ENCODE results near the gene PNMA3.
"Not testable (repeated sequence)": the region's sequence is repeated elsewhere in the genome, so short reads cannot be mapped to it uniquely, and the experiment has no call there.

PNMA3 gene, protein sequence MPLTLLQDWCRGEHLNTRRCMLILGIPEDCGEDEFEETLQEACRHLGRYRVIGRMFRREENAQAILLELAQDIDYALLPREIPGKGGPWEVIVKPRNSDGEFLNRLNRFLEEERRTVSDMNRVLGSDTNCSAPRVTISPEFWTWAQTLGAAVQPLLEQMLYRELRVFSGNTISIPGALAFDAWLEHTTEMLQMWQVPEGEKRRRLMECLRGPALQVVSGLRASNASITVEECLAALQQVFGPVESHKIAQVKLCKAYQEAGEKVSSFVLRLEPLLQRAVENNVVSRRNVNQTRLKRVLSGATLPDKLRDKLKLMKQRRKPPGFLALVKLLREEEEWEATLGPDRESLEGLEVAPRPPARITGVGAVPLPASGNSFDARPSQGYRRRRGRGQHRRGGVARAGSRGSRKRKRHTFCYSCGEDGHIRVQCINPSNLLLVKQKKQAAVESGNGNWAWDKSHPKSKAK

DNA sequence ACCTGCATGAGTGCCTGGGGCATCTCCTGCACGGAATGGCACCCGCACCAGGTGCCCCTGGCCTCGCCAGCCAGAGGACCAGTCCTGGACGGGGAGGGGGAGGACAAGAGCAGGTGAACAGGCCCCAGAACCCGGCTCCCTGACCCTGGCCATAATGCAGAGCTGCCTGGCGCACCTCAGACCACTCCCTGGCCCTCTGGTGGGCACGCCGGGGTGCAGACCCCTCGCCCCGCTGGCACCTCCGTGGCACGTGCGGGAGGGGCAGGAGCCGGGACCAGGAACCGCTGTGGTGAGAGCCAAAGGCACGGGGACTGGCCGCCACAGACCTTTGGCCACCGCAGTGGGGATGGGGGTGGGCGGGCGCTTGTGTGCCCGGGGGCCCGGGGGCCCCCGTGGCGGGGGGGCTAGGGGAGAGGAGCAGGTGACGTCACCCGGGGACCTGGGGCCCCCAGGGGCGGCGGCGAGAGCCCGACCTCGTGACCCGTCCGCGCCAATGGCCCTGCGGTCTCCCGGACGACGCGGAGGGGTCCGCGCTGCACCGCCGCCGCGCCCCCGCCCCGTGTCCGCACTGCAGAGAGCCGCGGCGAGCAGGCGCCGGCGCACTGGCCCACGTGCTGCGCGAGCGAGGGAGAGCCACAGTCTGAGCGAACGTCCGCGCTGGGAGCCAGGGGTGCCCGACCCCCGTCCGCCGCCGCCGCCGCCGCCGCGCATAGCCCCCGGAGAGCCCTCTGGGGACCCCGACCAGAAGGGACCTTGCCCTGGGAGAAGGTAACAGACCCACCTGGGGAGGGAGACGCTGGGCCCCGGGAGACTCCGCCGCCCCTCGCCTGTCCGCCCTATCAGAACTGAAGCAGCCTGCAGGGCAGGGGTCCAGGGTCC is at the start of gene PNMA3:
PNMA3 (plus strand) TSS at position 600 of the 879 bp plus-strand sequence. CDS start 586 bp downstream, outside the sequence.
- DNase-seq (ENCODE audit: low read depth in 2 of 2): no peak

DNA sequence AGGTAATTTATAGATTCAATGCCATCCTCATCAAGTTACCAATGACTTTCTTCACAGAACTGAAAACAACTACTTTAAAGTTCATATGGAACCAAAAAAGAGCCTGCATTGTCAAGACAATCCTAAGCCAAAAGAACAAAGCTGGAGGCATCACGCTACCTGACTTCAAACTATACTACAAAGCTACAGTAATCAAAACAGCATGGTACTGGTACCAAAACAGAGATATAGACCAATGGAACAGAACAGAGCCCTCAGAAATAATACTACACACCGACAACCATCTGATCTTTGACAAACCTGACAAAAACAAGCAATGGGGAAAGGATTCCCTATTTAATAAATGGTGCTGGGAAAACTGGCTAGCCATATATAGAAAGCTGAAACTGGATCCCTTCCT is 39.1 kb upstream of the PNMA3 start:
- DNase-seq (ENCODE audit: low read depth in 2 of 2): not testable (repeated sequence)

DNA sequence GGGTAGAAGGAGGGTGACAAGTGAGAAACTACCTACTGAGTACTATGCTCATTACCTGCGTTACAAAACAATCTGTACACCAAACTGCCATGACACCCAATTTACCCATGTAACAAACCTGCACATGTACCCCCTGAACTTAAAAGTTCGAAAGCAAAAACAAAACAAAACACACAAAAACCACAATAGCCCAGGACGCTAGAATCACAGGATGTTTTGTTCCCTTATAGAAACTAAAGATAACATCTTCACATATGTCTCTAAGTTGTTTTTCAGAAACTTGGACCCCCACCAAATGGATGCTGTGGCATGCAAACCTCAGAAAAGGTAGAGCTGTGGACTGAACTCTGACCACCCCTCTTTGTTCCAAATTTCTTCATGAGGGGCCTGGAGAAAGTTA is 37.1 kb upstream of the PNMA3 start:
- DNase-seq (ENCODE audit: low read depth in 2 of 2): no peak

DNA sequence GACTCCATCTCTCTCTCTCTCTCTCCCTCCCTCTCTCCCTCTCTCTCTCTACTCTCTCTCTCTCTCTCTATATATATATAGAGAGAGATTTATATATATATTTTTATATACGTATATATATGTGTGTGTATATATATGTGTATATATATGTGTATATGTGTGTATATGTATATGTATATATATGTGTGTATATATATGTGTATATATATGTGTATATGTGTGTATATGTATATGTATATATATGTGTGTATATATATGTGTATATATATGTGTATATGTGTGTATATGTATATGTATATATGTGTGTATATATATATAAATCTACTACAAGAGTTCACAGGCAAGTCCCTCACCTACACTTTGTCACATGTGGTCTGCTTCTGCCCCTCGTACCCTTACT is 29.8 kb upstream of the PNMA3 start:
- DNase-seq (ENCODE audit: low read depth in 2 of 2): not testable (repeated sequence)

DNA sequence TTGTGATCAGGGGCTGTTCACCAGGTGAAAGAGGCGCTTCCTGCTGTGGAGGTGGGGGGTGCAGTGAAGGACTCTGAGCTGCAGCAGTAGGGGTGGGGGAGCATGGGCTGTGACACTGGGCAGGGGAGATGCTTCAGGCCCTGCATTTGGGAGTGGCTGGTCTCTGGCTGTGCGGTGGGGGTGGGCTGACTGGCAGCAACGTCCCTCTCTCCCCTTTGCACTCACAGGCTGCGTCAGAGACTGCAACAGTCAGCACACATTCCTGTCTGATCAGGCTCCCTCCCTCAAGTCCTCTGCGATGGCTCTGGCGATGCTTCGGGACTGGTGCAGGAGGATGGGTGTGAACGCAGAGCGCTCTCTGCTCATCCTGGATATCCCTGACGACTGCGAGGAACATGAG is 27.8 kb upstream of the PNMA3 start:
- DNase-seq (ENCODE audit: low read depth in 2 of 2): not testable (repeated sequence)

DNA sequence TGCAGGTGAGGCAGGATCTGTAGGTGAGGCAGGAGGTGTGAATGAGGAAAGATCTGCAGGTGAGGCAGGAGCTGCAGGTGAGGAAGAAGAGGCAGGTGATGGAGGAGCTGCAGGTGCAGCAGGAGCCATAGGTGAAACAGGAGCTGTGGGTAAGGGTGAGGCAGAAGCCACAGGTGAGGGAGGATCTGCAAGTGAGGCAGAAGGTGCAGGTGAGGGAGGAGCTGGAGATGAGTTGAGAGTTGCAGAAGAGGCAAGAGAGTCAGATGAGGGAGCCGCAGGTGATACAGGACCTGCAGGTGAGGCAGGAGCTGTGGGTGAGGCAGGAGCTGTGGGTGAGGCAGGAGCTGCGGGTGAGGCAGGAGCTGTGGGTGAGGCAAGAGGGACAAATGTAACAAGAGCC is 27.1 kb upstream of the PNMA3 start:
- no peak for DNase-seq (ENCODE audit: low read depth in 2 of 2)

DNA sequence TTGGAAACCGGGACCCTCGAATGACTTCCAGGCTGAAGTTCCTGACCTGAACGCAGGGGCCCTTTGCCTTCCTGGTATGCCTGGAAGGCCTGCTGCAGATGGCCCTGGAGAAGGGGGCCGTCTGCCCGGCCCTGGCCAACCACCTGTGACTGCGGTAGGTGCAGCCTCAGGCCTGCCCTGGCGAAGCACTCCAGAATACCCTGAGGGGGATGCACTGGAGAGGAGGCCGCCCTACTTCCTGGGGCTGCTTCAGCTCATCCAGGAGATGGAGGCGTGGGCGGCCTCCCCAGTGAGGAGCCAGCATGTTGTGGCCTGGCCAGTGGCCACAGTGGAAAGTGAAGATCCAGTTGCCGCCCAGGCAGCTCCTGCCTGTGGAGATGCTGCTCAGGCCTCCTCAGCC is 26.4 kb upstream of the PNMA3 start:
- no peak for DNase-seq (ENCODE audit: low read depth in 2 of 2)

DNA sequence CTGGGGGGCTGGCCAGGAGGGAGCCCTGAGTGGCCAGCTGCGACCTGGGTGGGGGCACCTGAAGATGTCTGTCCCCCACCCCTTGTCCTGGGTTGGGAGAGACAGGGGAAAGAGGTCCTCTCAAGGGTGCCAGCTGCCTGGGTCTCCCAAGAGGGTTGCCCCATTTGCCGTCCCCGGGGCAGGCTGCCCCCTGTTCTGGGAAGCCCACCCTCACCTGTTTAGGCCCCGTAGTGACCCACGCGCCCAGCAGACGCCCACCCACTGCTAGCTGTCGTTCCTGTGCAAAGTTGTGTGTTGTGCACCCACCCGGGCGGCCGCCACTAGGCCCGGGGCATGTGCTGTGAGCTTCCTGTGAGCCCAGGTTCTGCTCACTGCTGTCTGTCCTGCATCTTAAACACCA is 25.5 kb upstream of the PNMA3 start:
- no peak for DNase-seq (ENCODE audit: low read depth in 2 of 2)

DNA sequence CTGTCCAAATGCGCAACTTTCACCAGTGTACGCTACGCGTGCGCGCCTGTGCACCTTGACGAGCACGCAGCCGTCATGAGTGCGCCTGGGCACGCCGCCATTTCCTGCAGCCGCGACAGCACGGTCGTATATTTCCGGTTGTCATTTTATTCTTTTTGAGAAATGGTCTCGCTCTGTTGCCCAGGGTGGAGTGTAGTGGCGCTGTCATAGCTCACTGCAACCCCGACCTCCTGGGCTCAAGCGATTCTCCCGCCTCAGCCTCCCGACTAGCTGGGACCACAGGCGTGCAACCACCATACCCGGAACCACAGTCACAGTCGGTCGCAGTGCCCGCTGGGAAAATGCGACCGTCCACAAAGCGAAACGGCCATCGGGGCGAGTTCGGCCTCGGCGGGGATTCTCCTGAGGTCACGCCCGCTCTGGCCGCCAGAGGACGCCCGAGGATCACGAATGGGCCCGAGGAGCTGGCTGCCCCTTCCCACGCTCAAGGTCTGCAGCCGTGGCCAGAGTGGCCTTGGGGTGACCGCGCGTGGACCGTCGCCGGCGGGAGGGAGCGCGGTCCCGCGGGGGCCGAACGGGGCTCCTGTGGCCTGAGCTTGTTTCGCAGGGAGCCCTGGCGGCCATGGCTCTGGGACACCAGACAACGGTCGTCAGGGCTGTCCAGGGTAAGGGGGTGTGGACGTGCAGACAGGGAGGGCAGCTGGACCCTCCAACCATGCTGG is 23.7 kb upstream of the PNMA3 start:
- DNase-seq (ENCODE audit: low read depth in 2 of 2): peak; percentile 8 to 22

DNA sequence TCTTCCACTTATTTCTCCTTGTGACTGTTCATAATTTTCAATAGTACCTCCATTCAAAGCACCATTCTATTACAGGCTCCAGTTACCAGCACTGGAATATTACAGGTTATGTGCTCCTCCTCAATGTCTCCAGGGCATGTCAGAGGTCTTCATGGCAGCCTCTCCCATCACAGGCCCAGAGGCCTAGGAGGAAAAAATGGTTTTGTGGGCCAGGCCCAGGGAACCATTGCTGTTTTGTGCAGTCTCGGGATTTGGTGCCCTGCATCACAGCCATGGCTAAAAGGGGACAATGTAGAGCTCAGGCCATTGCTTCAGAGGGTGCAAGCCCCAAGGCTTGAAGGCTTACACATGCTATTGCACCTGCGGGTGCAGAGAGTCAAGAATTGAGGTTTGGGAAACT is 7.2 kb upstream of the PNMA3 start:
- DNase-seq (ENCODE audit: low read depth in 2 of 2): no peak

DNA sequence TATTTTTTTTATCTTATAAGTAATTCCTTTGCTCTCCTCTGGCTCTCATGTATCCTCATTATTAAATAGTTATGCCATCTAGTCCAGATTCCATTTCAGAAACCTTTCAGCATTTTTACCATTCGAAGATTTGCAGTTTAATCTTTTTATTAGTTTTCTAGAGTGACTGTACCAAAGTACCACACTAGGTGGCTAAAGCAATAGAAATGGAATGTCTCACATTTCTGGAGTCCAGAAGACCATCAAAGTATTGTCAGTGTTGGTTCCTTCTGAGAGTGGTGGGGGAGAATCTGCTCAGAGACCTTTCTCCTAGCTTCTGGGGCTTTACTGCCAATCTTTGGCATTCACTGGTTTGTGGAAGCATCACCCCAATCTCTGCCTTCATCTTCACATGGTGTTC is 3.7 kb upstream of the PNMA3 start:
- no peak for DNase-seq (ENCODE audit: low read depth in 2 of 2)

DNA sequence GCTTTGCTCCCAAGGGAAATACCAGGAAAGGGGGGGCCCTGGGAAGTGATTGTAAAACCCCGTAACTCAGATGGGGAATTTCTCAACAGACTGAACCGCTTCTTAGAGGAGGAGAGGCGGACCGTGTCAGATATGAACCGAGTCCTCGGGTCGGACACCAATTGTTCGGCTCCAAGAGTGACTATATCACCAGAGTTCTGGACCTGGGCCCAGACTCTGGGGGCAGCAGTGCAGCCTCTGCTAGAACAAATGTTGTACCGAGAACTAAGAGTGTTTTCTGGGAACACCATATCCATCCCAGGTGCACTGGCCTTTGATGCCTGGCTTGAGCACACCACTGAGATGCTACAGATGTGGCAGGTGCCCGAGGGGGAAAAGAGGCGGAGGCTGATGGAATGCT is 1.0 kb downstream of the PNMA3 start:
- no peak for DNase-seq (ENCODE audit: low read depth in 2 of 2)

DNA sequence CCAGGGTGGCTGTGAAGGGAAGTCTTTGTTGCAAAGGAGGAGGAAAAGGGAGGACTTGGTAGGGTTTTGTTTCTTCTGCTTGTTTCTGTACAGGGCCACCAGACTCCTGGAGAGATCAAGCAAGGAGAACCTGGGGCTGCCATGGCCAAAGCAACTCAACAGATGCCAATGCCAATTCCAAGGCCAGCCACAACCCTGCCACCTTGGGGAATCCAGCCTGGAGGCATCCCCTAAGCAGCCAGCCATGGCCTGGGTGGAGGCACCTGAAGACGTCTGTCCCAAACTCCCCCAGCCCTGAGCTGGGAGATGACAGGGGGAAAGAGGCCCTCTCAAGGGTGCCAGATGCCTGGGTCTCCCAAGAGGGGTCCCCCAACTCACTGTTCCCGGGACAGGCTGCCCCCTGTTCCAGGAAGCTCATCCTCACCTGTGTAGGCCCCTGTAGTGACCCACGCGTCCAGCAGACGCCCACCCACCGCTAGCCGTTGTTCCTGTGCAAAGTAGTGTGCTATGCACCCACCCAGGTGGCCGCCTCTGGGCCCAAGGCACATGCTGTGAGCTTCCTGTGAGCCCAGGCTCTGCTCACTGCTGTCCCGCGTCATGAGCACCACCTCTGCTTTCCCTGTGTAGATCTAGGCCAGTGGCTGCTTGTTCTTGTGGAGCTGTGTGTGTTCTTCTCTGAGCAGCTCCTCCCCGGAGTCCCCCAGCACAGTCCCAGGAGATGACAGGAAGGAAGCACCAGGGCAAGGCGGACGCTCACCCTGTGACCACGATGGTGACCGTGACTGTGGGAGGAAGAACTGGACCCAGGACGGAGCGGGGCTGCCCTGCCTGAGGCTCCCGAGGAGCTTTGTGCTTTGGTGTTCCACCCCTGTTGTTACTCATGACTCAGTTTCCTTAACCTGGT is 3.2 kb downstream of the PNMA3 start:
- no peak for DNase-seq (ENCODE audit: low read depth in 2 of 2)

DNA sequence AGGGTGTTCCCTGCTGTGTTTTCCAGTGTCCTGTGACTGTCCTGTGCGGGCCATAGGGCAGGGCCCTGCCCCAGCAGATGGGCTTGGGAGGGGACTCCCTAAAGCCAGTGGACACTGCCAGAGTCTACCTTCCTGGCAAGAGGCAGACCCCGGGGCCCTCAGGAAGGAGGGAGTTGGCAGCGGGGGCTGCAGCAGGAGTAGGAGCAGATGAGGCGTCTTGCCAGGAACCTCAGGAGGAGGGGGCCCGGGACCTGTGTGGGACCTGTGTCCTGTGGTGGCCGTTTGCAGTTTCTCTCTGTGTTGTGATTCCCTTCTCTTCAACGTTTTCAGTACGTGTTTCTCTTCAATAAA is 3.8 kb downstream of the PNMA3 start:
- DNase-seq (ENCODE audit: low read depth in 2 of 2): no peak

DNA sequence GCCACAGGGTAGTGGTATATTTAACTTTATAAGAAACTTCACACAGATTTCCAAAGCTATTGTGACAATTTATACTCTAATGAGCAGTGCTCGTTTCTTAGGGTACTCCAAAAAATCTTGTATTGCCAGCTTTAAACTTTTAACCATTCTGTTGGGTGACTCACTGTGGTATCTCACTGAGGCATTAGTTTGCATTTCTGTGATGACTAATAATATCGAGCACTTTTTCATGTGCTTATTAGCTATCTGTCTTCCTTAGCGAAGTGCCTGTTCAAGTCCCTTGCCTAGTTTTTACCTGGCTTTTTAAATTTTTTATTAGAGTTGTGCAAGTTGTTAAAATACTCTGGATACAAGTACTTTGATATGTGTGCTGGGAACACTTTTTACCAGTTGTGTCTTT is 5.5 kb downstream of the PNMA3 start:
- no peak for DNase-seq (ENCODE audit: low read depth in 2 of 2)

DNA sequence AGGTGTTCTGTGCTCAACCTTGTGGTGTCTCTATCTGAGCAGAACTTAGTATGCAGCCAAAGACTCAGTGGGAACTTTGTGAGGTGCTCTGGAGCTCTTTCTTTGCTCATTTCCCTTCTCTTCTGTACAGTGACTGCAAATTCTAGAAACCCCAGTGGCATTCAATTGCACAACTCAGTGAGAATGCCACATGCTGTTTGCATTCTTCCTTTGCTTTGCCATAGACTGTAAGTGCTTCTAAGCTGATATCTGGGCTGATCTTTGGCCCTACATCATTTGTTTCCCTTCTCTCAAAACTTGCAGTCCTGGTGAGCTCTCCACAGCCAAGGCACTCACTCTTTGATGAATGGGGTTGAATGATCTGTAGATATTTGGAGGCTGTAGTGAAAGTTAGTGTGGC is 7.0 kb downstream of the PNMA3 start:
- no peak for DNase-seq (ENCODE audit: low read depth in 2 of 2)

DNA sequence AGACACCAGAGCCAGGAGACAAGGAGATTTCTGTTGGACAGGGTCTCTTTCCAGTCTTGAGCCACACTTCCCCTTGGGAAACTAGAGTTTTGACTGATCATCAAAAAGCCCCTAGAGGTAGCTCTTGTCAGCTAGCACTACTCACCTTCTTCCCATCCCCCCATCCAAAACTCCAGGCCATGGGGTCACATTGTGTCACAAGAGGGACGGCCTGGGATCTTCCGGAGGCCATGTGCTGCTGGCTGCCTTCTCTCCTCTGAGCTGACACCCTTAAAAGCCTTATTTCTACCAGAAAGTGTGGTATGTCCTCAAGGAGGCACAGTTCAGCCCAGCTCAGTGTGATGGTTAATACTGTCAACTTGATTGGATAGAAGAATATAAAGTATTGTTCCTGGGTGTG is 7.8 kb downstream of the PNMA3 start:
- DNase-seq (ENCODE audit: low read depth in 2 of 2): no peak

DNA sequence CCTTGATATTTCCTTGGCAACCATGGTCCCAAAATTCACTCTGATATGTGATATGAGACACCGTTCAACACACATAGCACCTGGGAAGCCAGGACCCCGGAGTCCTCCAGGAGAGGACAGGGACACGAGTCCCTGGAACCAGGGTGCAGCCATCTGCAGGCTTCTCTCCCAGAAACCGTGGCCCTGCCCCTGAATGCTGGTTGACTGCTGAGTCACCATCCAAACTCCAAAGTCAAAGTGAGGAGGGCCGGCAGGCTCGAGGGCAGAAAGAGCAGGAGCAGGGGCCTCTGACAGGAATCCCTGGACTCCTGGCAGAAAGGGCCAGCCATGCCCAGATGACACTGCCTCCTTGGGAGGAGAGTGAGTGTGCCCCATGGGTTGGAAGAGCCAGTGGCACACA is 9.1 kb downstream of the PNMA3 start:
- DNase-seq (ENCODE audit: low read depth in 2 of 2): no peak

DNA sequence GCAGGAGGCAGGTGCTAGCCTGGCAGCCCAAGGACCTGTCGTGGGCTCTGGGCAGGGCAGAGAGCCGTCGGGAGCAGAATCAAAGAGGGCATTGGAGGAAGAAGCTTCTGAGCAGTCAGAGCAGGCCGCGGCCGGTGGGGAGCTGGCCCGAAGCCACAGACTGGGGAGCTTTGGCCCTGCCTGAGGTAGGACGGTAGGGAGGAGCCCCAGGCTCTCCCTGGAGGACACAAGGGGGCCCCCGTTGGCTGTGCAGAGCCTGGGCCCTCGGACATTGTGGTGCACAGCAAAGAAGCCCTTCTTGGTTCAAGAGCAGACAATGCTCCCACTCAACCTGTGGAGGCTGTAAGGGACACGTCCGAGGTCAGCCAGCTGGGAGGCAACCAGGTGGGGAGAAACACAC is 10.1 kb downstream of the PNMA3 start:
- DNase-seq (ENCODE audit: low read depth in 2 of 2): not testable (repeated sequence)

DNA sequence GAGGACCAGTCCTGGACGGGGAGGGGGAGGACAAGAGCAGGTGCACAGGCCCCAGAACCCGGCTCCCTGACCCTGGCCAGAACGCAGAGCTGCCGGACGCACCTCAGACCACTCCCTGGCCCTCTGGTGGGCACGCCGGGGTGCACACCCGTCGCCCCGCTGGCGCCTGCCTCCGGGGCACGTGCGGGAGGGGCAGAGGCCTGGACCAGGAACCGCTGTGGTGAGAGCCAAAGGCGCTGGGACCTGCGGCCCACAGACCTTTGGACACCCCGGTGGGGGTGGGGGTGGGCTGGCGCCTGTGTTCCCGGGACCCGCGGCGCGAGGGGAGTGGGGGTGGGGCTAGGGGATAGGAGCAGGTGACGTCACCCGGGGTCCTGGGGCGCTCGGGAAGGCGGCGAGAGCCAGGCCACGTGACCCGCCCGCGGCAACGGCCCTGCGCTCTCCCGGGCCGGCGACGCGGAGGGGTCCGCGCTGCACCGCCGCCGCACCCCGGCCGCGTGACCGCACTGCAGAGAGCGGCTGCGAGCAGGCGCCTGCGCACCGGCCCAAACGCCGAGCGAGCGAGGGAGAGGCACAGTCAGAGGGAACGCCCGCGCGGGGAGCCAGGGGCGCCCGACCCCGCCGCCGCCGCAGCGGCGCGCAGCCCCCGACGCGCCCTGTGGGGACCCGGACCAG is 15.8 kb downstream of the PNMA3 start, which contains the start of gene PNMA6A:
PNMA6A (plus strand) TSS at position 546 of the 675 bp plus-strand sequence. CDS start 609 bp downstream, outside the sequence.
- DNase-seq (ENCODE audit: low read depth in 2 of 2): not testable (repeated sequence)

Measured in stimulated activated CD8-positive, alpha-beta memory T cell treated with anti-CD3 and anti-CD28 coated beads, Interleukin-15, amount 100 ng/mL, for 4 hours (primary cell).